ENCODE results near the gene CARS2. TPM values are rescaled to one million over a fixed set of nuclear protein-coding genes. Genes with fewer than 3 reads are reported as not detected.
A peak's percentile ranks its signal among the peaks of the same experiment; 100 is the strongest.

The CARS2 gene
- polyA plus RNA-seq, 2 of the 4 experiments (the other 2 are of a cell fraction): 31.5 to 41.4 TPM

- CTCF ChIA-PET: no interaction called here
- no peak for FAIRE-seq
- no peaks in the 10 kb centered on the region for H3K9me3 ChIP-seq
- ATAC-seq: no peak
- H3K4me2 ChIP-seq: no peak overlapping the region
- H3K4me1 ChIP-seq: no peaks in the 10 kb centered on the region
- H3K27ac ChIP-seq: no peak overlapping the region
- TF ChIP-seq JUNB (IDR thresholded peaks at IDR 0.05): no peak
- no peak for TF ChIP-seq RAD21 (conservative IDR thresholded peaks at IDR 0.05 in 1 of 2, IDR thresholded peaks at IDR 0.05 in 1 of 2)
- no peak overlapping the region for H3K4me3 ChIP-seq
- no peak for DNase-seq (ENCODE audit: low read depth in 1 of 2, low spot score in 1 of 2)
- WGBS (ENCODE audit: missing lambda C conversion rate): 67% methylated on average over 10 of the region's 10 CpGs
- POLR2A ChIA-PET: no interaction called here
Observed at GRCh38 chr13:110600261-110600819, 105.6 kb downstream of the CARS2 start.

GRCh38 chr13:110597041-110597689 is 108.8 kb downstream of the CARS2 start:
- ChIA-PET CTCF (no interaction called here), POLR2A (no interaction called here)
- no peak for TF ChIP-seq FOXS1 (CRISPR knock-in tag; IDR thresholded peaks at IDR 0.05)
- no peak for TF ChIP-seq HDAC2 (IDR thresholded peaks at IDR 0.05)
- TF ChIP-seq MAFK (IDR thresholded peaks at IDR 0.05; ENCODE audit: partially characterized antibody): peak; percentile 87
- no peak for TF ChIP-seq REST (IDR thresholded peaks at IDR 0.05)
- TF ChIP-seq RAD21 (conservative IDR thresholded peaks at IDR 0.05 in 1 of 2, IDR thresholded peaks at IDR 0.05 in 1 of 2): no peak
- TF ChIP-seq SMC3 (IDR thresholded peaks at IDR 0.05): no peak
- peak; percentile 70 for TF ChIP-seq NFE2L2 (conservative IDR thresholded peaks at IDR 0.05; ENCODE audit: low read length)
- TF ChIP-seq EHF (CRISPR knock-in tag; IDR thresholded peaks at IDR 0.05): no peak
- no peak for TF ChIP-seq ZSCAN20 (CRISPR knock-in tag; IDR thresholded peaks at IDR 0.05)
- no peak for TF ChIP-seq KDM1A (IDR thresholded peaks at IDR 0.05; ENCODE audit: low read depth)
- Histone ChIP-seq H3K27ac (no peak overlapping the region), H3K9me3 (no peaks in the 10 kb centered on the region), H3K4me3 (no peak overlapping the region), H3K4me2 (no peak overlapping the region), H3K4me1 (no peaks in the 10 kb centered on the region)
- no peak for DNase-seq (ENCODE audit: low read depth in 1 of 2, low spot score in 1 of 2)
- 84% methylated on average over 12 of the region's 16 CpGs for WGBS (ENCODE audit: missing lambda C conversion rate)
- no peak for ATAC-seq
- FAIRE-seq: no peak

- Histone ChIP-seq H3K9me3 (no peaks in the 10 kb centered on the region), H3K4me3 (no peak overlapping the region), H3K4me2 (peak overlapping the region; percentile 45), H3K27ac (no peak overlapping the region), H3K4me1 (no peaks in the 10 kb centered on the region)
- DNase-seq (ENCODE audit: low read depth in 1 of 2, low spot score in 1 of 2) (peak; percentile 49 to 54), ATAC-seq (peak; percentile 82 to 87), FAIRE-seq (no peak)
- CTCF ChIA-PET: interaction anchor here (0.7 to 2.1 kb wide), 21 partner anchors 9 to 618 kb away, joined by 3 to 9 read pairs (median 4); partner anchors contain the start of genes NAXD and RAB20
- POLR2A ChIA-PET: no interaction called here
- 47% methylated on average over 6 of the region's 6 CpGs for WGBS (ENCODE audit: missing lambda C conversion rate)
- TF ChIP-seq FOSL2 (IDR thresholded peaks at IDR 0.05) (no peak), FOSL2 (CRISPR knock-in tag; IDR thresholded peaks at IDR 0.05) (no peak), HOXA7 (CRISPR knock-in tag; IDR thresholded peaks at IDR 0.05) (no peak), RAD21 (conservative IDR thresholded peaks at IDR 0.05 in 1 of 2, IDR thresholded peaks at IDR 0.05 in 1 of 2) (peak; percentile 51 to 60), CBX8 (IDR thresholded peaks at IDR 0.05) (no peak), ESRRA (IDR thresholded peaks at IDR 0.05; ENCODE audit: borderline replicate concordance, low read length) (no peak), USF2 (IDR thresholded peaks at IDR 0.05) (no peak), CTCF (IDR thresholded peaks at IDR 0.05) (peak; percentile 55), MAFK (IDR thresholded peaks at IDR 0.05; ENCODE audit: partially characterized antibody) (no peak), PHF8 (IDR thresholded peaks at IDR 0.05; ENCODE audit: borderline replicate concordance, low read depth) (no peak), FOSB (CRISPR knock-in tag; IDR thresholded peaks at IDR 0.05) (no peak), CHD4 (IDR thresholded peaks at IDR 0.05; ENCODE audit: borderline replicate concordance) (no peak), CEBPB (IDR thresholded peaks at IDR 0.05) (peak in 1 of 2 experiments; percentile 43; a peak in 2 of 4 replicates), SMC3 (IDR thresholded peaks at IDR 0.05) (peak; percentile 40), RARB (CRISPR knock-in tag; IDR thresholded peaks at IDR 0.05) (no peak), MYC (IDR thresholded peaks at IDR 0.05; ENCODE audit: borderline replicate concordance, low read length) (no peak)
Observed at GRCh38 chr13:110593430-110594130, 112.3 kb downstream of the CARS2 start.
